ENCODE measurements around the gene SRPX.

Gene SRPX

GRCh38 chrX:38129366-38129765 is 91.3 kb downstream of the SRPX start:
- no peak for FAIRE-seq

- no peak for FAIRE-seq
Observed at GRCh38 chrX:38127961-38128360, 92.7 kb downstream of the SRPX start.

- FAIRE-seq, result no peak
Observed at GRCh38 chrX:38126179-38126578, 94.5 kb downstream of the SRPX start.

GRCh38 chrX:38124000-38124399 is 96.7 kb downstream of the SRPX start:
- no peak for FAIRE-seq

GRCh38 chrX:38117485-38117884 is 103.2 kb downstream of the SRPX start:
- FAIRE-seq, result no peak

- FAIRE-seq, result no peak
Observed at GRCh38 chrX:38116706-38117105, 104.0 kb downstream of the SRPX start.

- no peak for FAIRE-seq
Observed at GRCh38 chrX:38112566-38112965, 108.1 kb downstream of the SRPX start.

GRCh38 chrX:38111196-38111595 is 109.5 kb downstream of the SRPX start:
- no peak for FAIRE-seq

GRCh38 chrX:38110231-38110630 is 110.4 kb downstream of the SRPX start:
- FAIRE-seq, result no peak

GRCh38 chrX:38109042-38109898 is 111.4 kb downstream of the SRPX start:
- no peak for FAIRE-seq

- no peak for FAIRE-seq
Observed at GRCh38 chrX:38108364-38108763, 112.3 kb downstream of the SRPX start.

- no peak for FAIRE-seq
Observed at GRCh38 chrX:38106991-38107655, 113.5 kb downstream of the SRPX start.

GRCh38 chrX:38105216-38105725 is 115.4 kb downstream of the SRPX start:
- no peak for FAIRE-seq

GRCh38 chrX:38103857-38104812 is 116.5 kb downstream of the SRPX start:
- no peak for FAIRE-seq

GRCh38 chrX:38102875-38103274 is 117.8 kb downstream of the SRPX start:
- FAIRE-seq, result no peak

GRCh38 chrX:38102240-38102639 is 118.4 kb downstream of the SRPX start:
- no peak for FAIRE-seq

- no peak for FAIRE-seq
Observed at GRCh38 chrX:38099688-38100087, 121.0 kb downstream of the SRPX start.
